ENCODE results near the gene CALM3. TPM values are rescaled to one million over a fixed set of nuclear protein-coding genes. Genes with fewer than 3 reads are reported as not detected.
A peak's percentile ranks its signal among the peaks of the same experiment; 100 is the strongest.

CALM3 gene
- total RNA-seq, 1 experiment from 2014 or later, result 343 TPM

GRCh38 chr19:46602392-46603194 is 1.5 kb downstream of the CALM3 start:
- H3K4me3 Mint-ChIP-seq, result peak overlapping the region; percentile 94 to 98
- H2BK120ac ChIP-seq (ENCODE audit: low read depth, low read length, poor library complexity, severe bottlenecking), result no peak overlapping the region
- no peaks in the 10 kb centered on the region for H3K4me1 ChIP-seq (ENCODE audit: insufficient read depth, low read length)
- no peaks in the 10 kb centered on the region for H3K27me3 ChIP-seq (ENCODE audit: insufficient read depth, low read length)
- no peak overlapping the region for H4K8ac ChIP-seq (replicated peaks; ENCODE audit: insufficient read length, low read depth, low read length)
- H3K79me2 ChIP-seq (ENCODE audit: insufficient read depth, low read length), result peaks cover 5% of the 10 kb centered on the region; the same call in 1 of the 2 replicates
- no peak overlapping the region for H3K56ac ChIP-seq (ENCODE audit: insufficient read length, low read depth, low read length)
- H3T11ph ChIP-seq (ENCODE audit: low read length), result no peak overlapping the region
- no peak overlapping the region for H3K18ac ChIP-seq (ENCODE audit: insufficient read length, low read depth, low read length)
- no peak overlapping the region for H4K91ac ChIP-seq (ENCODE audit: insufficient read length, low read depth, low read length)
- peaks cover 5% of the 10 kb centered on the region; the same call in 1 of the 2 replicates for H3K27me3 Mint-ChIP-seq (ENCODE audit: low read depth)
- peak overlapping the region in 1 of 3 experiments; percentile 40; a peak in 3 of 7 replicates for H3K27ac Mint-ChIP-seq
- H4K20me1 ChIP-seq (ENCODE audit: control insufficient read depth, insufficient read depth, insufficient read length), result no peaks in the 10 kb centered on the region
- no CpG with 5 or more reads among the region's 23 CpGs for WGBS (ENCODE audit: extremely low coverage, insufficient read length, low lambda C conversion rate)
- no peak overlapping the region for H2BK15ac ChIP-seq (ENCODE audit: low read depth, low read length)
- peaks cover 12% of the 10 kb centered on the region for H3K23me2 ChIP-seq (ENCODE audit: insufficient read length, low read depth, low read length, poor library complexity, severe bottlenecking)
- no peak overlapping the region for H2AK5ac ChIP-seq (ENCODE audit: insufficient read length, low read length)
- peaks cover 9 to 28% (median 22%) of the 10 kb centered on the region in 3 experiments; a peak in 6 of 7 replicates for H3K36me3 Mint-ChIP-seq (ENCODE audit: insufficient read depth in 1 of 3, low read depth in 3 of 3)
- H3K4ac ChIP-seq (ENCODE audit: low read depth, low read length), result no peak overlapping the region
- H2BK12ac ChIP-seq (ENCODE audit: insufficient read length, low read depth, low read length), result no peak overlapping the region
- no peak overlapping the region for H3K23ac ChIP-seq (ENCODE audit: insufficient read length, low read depth, low read length)
- H3K4me1 Mint-ChIP-seq, result peaks cover 19 to 31% of the 10 kb centered on the region in 2 experiments
- no peak overlapping the region for H2AFZ ChIP-seq (ENCODE audit: low read length)
- H3K9me3 ChIP-seq (ENCODE audit: control insufficient read depth, low read depth, low read length), result no peaks in the 10 kb centered on the region
- no peak for DNase-seq
- H3K14ac ChIP-seq (ENCODE audit: insufficient read depth, low read length), result no peak overlapping the region
- H3K27ac ChIP-seq (ENCODE audit: insufficient read length, low read depth, low read length), result no peak overlapping the region
- H3K9ac ChIP-seq (ENCODE audit: extremely low read depth, insufficient read length, low read length), result peak overlapping the region; percentile 65
- H2BK5ac ChIP-seq (ENCODE audit: insufficient read length, low read length), result no peak overlapping the region
- peaks cover 3 to 9% of the 10 kb centered on the region in 2 experiments; a peak in 3 of 5 replicates for H3K9me3 Mint-ChIP-seq
- no peak overlapping the region for H4K5ac ChIP-seq (ENCODE audit: insufficient read length, low read depth, low read length)
- no peak for TF ChIP-seq CTCF (conservative IDR thresholded peaks at IDR 0.05)
- H3K4me2 ChIP-seq (ENCODE audit: insufficient read depth, insufficient read length, low read length), result peak overlapping the region; percentile 65
- no peak overlapping the region for H2BK20ac ChIP-seq (ENCODE audit: low read depth, low read length, poor library complexity, severe bottlenecking)
- H3K79me1 ChIP-seq (ENCODE audit: insufficient read depth, low read depth, low read length, poor library complexity, severe bottlenecking), result peaks cover 7% of the 10 kb centered on the region

Data from H9 (cell line).